Measurements from ENCODE around the gene RNF169. TPM values are rescaled to one million over a fixed set of nuclear protein-coding genes. Genes with fewer than 3 reads are reported as not detected.

RNF169 gene
- total RNA-seq, 1 experiment from 2014 or later, result 28.0 TPM

GRCh38 chr11:74842967-74843366 lies 94.3 kb downstream of the RNF169 start:
- no peak overlapping the region for H3K27ac Mint-ChIP-seq (ENCODE audit: unreplicated experiment)
- no TSS peak for BruUV-seq (replicated peaks)
- Histone ChIP-seq H3K4me1 (peaks cover 3% of the 10 kb centered on the region; the same call in 1 of the 2 replicates), H3K4me3 (ENCODE audit: low read depth, low read length) (no peak overlapping the region), H3K9me3 (no peaks in the 10 kb centered on the region), H3K36me3 (ENCODE audit: control insufficient read depth, insufficient read depth, low read length) (no peaks in the 10 kb centered on the region; the same call in none of the 2 replicates), H3K27me3 (replicated peaks; ENCODE audit: control insufficient read depth, insufficient read depth, low read length) (no peaks in the 10 kb centered on the region)
- intact Hi-C loops (cut with micrococcal nuclease; ENCODE audit: unreplicated experiment), result no loop called here
- H3K9me3 Mint-ChIP-seq (ENCODE audit: unreplicated experiment), result no peaks in the 10 kb centered on the region
- no peak for DNase-seq
- POLR2A ChIA-PET, result no interaction called here
- no peak overlapping the region for H3K4me3 Mint-ChIP-seq (ENCODE audit: unreplicated experiment)
- TF ChIP-seq CTCF (IDR thresholded peaks at IDR 0.05; ENCODE audit: insufficient read depth in 1 of 2, low read depth in 1 of 2, low read length in 1 of 2, severe bottlenecking in 1 of 2, unreplicated experiment in 1 of 2), result no peak
- no peaks in the 10 kb centered on the region for H3K27me3 Mint-ChIP-seq (ENCODE audit: insufficient read depth, unreplicated experiment)
- H3K4me1 Mint-ChIP-seq (ENCODE audit: low read depth, unreplicated experiment), result peaks cover 4% of the 10 kb centered on the region
- peaks cover 59% of the 10 kb centered on the region for H3K36me3 Mint-ChIP-seq (ENCODE audit: insufficient read depth, unreplicated experiment)
- CTCF ChIA-PET, result no interaction called here

- H3K27me3 Mint-ChIP-seq (ENCODE audit: insufficient read depth, unreplicated experiment), result no peaks in the 10 kb centered on the region
- Histone ChIP-seq H3K4me1 (peaks cover 8% of the 10 kb centered on the region), H3K36me3 (ENCODE audit: control insufficient read depth, insufficient read depth, low read length) (no peaks in the 10 kb centered on the region; the same call in none of the 2 replicates), H3K4me3 (ENCODE audit: low read depth, low read length) (no peak overlapping the region), H3K9me3 (no peaks in the 10 kb centered on the region), H3K27me3 (replicated peaks; ENCODE audit: control insufficient read depth, insufficient read depth, low read length) (no peaks in the 10 kb centered on the region)
- no peaks in the 10 kb centered on the region for H3K4me1 Mint-ChIP-seq (ENCODE audit: low read depth, unreplicated experiment)
- TF ChIP-seq CTCF (IDR thresholded peaks at IDR 0.05; ENCODE audit: insufficient read depth in 1 of 2, low read depth in 1 of 2, low read length in 1 of 2, severe bottlenecking in 1 of 2, unreplicated experiment in 1 of 2), result no peak
- ChIA-PET CTCF (no interaction called here), POLR2A (no interaction called here)
- H3K27ac Mint-ChIP-seq (ENCODE audit: unreplicated experiment), result no peak overlapping the region
- BruUV-seq (replicated peaks), result no TSS peak
- no peak overlapping the region for H3K4me3 Mint-ChIP-seq (ENCODE audit: unreplicated experiment)
- H3K36me3 Mint-ChIP-seq (ENCODE audit: insufficient read depth, unreplicated experiment), result peaks cover 60% of the 10 kb centered on the region
- H3K9me3 Mint-ChIP-seq (ENCODE audit: unreplicated experiment), result no peaks in the 10 kb centered on the region
- intact Hi-C loops (cut with micrococcal nuclease; ENCODE audit: unreplicated experiment), result no loop called here
- DNase-seq, result no peak
These were observed 95.4 kb downstream of the RNF169 start for GRCh38 chr11:74844072-74844471.

- no peak for TF ChIP-seq CTCF (IDR thresholded peaks at IDR 0.05; ENCODE audit: insufficient read depth in 1 of 2, low read depth in 1 of 2, low read length in 1 of 2, severe bottlenecking in 1 of 2, unreplicated experiment in 1 of 2)
- no TSS peak for BruUV-seq (replicated peaks)
- intact Hi-C loops (cut with micrococcal nuclease; ENCODE audit: unreplicated experiment), result no loop called here
- H3K4me1 Mint-ChIP-seq (ENCODE audit: low read depth, unreplicated experiment), result peaks cover 4% of the 10 kb centered on the region
- no peaks in the 10 kb centered on the region for H3K9me3 Mint-ChIP-seq (ENCODE audit: unreplicated experiment)
- H3K27me3 ChIP-seq (replicated peaks; ENCODE audit: control insufficient read depth, insufficient read depth, low read length), result no peaks in the 10 kb centered on the region
- no peak for DNase-seq
- H3K4me1 ChIP-seq, result peaks cover 16% of the 10 kb centered on the region
- no peak overlapping the region for H3K4me3 ChIP-seq (ENCODE audit: low read depth, low read length)
- H3K27me3 Mint-ChIP-seq (ENCODE audit: insufficient read depth, unreplicated experiment), result no peaks in the 10 kb centered on the region
- peaks cover 57% of the 10 kb centered on the region for H3K36me3 Mint-ChIP-seq (ENCODE audit: insufficient read depth, unreplicated experiment)
- no peaks in the 10 kb centered on the region for H3K9me3 ChIP-seq
- H3K36me3 ChIP-seq (ENCODE audit: control insufficient read depth, insufficient read depth, low read length), result no peaks in the 10 kb centered on the region; the same call in none of the 2 replicates
- ChIA-PET CTCF (no interaction called here), POLR2A (no interaction called here)
- no peak overlapping the region for H3K27ac Mint-ChIP-seq (ENCODE audit: unreplicated experiment)
- H3K4me3 Mint-ChIP-seq (ENCODE audit: unreplicated experiment), result no peak overlapping the region
These were observed 96.2 kb downstream of the RNF169 start for GRCh38 chr11:74844865-74845264.
